ENCODE data around the gene AP1S1. TPM values are rescaled to one million over a fixed set of nuclear protein-coding genes. Genes with fewer than 3 reads are reported as not detected.

The AP1S1 gene
- total RNA-seq, 1 experiment from 2014 or later, result 89.2 TPM

DNA sequence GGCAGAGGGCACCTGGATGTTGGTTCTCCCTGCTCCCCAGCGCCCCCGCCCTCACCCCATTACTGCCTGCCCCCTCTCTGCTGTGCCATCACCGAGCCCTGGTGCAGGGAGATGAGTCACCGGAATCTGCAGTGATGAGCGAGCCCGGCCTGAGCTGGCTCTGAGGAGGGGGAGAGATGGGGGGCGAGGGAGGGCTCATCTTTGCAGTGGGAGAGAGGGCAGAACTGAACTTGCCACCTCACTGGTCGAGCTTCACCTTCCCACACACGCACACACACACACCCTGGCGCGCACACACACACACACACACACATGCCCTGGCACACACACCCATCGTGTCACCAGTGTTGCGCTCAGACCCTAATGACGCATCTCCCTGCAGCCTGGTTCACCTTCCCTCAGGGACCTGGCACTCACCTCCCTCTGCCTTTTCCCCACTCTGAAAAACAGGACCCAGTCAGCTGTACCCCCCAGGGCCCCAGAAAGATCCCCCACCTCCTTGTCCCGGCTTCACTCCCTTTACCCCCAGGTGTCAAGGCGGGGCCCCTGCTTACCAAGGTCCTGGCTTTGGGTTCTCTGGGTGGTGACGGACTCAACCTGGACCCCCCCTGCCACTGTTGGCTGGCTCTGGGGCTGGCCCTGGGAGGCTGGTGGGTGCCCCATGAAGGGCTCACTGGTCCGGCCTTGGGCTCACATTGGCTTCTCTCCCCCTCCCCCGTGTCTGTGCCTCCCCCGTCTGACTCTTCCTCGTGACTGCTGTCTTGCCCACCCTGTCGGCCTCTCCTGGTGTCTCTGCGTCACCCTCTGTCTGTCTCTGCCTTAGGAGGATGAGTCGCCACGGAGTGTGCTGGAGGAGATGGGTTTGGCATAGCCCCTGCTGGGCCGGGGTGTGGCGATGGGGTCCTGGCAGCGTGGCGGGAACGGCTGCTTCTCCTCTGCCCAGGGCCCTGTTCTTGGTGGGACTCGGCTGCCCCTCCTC, 5.7 kb downstream of the AP1S1 start:
- no peak overlapping the region for H3K27ac ChIP-seq
- H3K4me1 ChIP-seq, result peaks cover 6% of the 10 kb centered on the region; the same call in 1 of the 2 replicates
- H3K36me3 ChIP-seq, result no peaks in the 10 kb centered on the region
- H3K4me3 ChIP-seq, result no peak overlapping the region
- no peaks in the 10 kb centered on the region for H3K27me3 ChIP-seq
- DNase-seq, result no peak
- no peaks in the 10 kb centered on the region for H3K9me3 ChIP-seq (replicated peaks)

DNA sequence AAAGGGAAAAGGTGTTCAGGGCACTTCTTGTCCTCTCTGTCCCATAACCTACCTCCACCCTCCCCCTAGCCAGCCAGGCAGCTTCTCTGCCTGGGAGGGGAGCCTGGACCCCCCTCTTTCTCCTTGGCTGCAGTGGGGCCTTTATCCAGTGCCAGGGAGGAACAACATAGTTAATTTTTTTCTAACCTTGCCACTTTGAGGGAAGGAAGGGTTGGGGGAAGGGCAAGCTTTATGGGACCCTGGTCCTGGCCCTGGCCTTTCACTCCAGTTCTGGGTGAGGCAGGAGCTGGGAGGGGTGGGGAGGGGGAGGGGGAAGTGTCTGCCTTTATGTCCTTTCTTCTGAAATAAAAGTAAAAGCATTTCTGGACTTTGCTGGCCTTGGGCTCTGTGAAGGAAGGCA, 6.6 kb downstream of the AP1S1 start:
- no peaks in the 10 kb centered on the region for H3K36me3 ChIP-seq
- no peak for DNase-seq
- no peaks in the 10 kb centered on the region for H3K9me3 ChIP-seq (replicated peaks)
- H3K27me3 ChIP-seq, result no peaks in the 10 kb centered on the region
- H3K27ac ChIP-seq, result no peak overlapping the region
- no peak overlapping the region for H3K4me3 ChIP-seq
- H3K4me1 ChIP-seq, result peaks cover 3% of the 10 kb centered on the region; the same call in 1 of the 2 replicates

DNA sequence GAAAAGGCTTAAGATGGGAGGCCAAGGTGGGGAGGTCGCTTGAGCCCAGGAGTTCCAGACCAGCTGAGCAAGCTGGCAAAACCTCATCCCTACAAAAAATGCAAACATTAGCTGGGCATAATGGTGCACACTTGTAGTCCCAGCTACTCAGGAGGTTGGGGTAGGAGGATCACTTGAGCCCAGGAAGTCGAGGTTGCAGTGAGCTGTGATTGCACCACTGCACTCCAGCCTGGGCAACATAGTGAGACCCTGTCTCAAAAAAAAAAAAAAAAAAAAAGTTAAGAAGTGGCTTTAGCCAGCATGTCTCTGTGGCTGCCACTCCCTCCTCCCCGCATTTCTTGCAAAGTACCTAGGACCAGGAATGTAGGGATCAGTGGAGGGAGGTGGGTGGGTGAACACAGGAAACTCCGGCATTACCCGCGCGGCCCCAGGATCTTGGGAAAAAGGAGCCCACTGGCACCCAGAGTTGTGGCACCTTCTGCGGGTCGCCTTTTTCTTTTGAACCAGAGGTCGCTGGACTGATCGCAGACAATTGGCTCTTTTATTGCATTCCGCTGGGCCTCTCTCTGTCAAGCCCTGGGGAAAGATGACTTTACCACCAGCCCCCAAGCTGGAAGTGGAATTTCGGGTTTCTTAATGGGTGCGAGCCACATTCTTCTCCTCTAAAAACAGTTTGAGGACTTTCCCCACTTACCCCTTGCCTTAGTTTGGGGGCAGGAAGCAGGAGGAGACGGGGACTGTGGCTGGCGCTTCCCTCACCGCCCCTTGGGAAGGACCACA, 7.6 kb downstream of the AP1S1 start:
- peak overlapping the region; percentile 33; the same call in 1 of the 2 replicates for H3K27ac ChIP-seq
- peaks cover 3% of the 10 kb centered on the region; the same call in 1 of the 2 replicates for H3K4me1 ChIP-seq
- no peaks in the 10 kb centered on the region for H3K36me3 ChIP-seq
- no peaks in the 10 kb centered on the region for H3K9me3 ChIP-seq (replicated peaks)
- DNase-seq, result no peak
- peak overlapping the region; percentile 60; the same call in 1 of the 2 replicates for H3K4me3 ChIP-seq
- no peaks in the 10 kb centered on the region for H3K27me3 ChIP-seq

DNA sequence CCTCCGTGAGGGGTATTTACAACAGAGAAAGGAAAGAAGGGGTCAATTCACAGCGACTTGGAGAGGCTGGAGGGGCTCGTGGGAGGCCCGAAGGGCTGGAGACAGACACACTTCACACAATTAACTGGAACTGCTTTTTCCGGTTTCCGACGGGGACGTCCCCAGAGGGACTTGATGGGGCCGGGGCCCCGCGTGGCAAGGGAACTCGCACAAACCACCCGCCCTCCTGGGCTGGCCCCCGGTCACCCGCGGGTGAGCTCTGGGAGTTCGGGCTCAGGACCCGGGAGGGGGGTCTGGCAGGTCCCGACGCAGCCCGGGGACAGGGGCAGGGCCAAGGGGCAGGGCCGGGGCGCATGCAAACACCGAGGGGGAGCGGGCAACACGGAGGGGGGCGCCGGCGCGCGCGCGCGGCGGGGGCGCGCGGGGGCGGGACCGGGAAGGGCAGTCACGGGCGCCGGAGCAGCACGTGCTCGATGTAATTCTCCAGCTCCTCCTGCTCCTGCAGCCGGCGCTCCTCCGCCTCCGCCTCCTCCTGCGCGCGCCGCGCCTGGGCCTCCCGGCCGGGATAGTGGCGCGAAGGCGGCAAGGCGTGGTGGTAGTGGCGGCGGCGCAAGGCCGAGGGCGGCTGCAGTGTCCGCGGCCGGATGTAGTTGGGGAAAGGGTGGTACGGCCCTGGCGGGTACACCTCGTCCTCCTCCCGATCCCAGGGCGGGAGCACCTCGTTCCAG, 8.4 kb downstream of the AP1S1 start:
- H3K36me3 ChIP-seq, result no peaks in the 10 kb centered on the region
- H3K4me3 ChIP-seq, result peak overlapping the region; percentile 60
- H3K27me3 ChIP-seq, result no peaks in the 10 kb centered on the region
- peaks cover 3% of the 10 kb centered on the region; the same call in 1 of the 2 replicates for H3K4me1 ChIP-seq
- H3K9me3 ChIP-seq (replicated peaks), result no peaks in the 10 kb centered on the region
- peak overlapping the region; percentile 33; the same call in 1 of the 2 replicates for H3K27ac ChIP-seq
- peak; percentile 68 to 69 for DNase-seq

DNA sequence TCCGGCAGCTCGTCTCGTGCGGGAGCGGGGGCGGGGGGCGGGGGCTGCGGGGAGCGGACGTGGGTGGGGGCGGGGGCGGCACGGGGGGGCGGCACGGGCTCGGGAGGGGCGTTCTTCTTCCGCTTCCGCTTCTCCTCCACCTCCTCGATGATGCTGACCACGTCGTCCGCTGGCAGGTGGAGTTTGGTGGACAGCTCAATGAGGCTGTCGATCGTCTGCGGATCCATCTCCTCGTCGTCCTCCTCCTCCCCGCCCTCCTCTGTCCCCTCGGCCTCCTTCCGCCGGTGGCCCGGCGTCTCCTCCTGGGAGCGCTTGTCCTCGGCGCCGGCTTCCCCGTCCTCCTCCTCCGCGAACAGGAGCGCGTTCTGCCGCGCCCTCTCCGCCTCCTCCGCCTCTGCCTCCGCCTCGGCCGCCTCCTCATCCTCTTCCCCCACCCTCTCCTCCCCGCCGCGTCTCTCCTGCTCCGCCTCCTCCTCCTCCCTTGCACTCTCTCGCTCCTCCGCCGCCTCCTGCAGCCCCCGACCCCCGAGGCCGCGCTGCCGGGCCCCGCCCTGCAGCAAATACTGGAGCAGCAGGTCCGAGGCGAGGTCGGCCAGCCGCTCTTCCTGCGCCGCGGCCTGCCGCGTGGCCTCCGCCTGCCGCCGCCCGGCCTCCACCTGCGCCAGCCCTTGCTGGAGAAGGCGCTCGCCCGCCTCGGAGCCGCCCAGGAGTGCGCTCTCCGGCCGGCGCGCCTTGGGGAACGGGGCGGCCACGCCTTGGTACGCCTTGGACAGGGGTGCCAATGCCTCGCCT, 9.2 kb downstream of the AP1S1 start:
- H3K27me3 ChIP-seq, result no peaks in the 10 kb centered on the region
- H3K27ac ChIP-seq, result no peak overlapping the region
- peak overlapping the region; percentile 60 for H3K4me3 ChIP-seq
- peak; percentile 29 to 30 for DNase-seq
- H3K36me3 ChIP-seq, result no peaks in the 10 kb centered on the region
- no peaks in the 10 kb centered on the region for H3K9me3 ChIP-seq (replicated peaks)
- peaks cover 3% of the 10 kb centered on the region; the same call in 1 of the 2 replicates for H3K4me1 ChIP-seq

DNA sequence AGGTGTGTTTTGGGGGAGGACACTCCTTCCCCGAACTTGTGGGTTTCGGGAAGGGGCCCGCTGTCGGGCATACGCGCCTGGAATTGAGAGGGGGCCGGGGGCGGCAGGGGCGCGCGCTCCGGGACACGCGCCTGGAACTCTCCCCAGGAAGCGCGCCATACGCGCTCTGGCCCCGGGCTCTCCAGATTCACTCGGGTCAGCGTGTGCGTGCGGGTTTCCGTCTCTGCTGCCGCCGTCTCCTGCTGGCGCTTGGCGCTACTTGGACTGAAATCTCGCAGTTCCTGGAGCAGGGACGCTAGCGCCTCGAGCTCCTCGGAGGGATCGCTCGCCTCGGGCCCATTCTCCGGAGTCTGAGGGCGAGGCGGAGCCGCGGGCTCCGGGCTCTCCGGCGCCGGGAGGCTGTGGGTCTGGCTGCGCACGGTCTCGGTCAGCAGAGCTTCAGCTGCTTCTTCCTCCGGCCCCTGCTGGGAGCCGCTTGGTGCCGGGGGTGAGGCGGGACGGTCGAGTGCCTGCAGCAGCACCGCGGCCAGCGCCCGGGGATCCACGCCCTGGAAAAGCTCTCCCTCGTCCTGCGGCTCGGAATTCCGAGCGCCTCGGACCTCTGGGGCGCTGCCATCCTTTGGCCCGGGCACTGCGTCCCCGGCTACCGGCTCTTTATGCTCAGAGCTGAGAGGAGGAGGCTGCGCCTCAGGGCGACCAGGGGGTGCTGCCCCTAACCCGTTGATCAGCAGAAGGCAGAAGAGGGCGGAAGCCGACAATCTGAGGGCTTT, 10.0 kb downstream of the AP1S1 start:
- H3K36me3 ChIP-seq, result no peaks in the 10 kb centered on the region
- no peak overlapping the region for H3K27ac ChIP-seq
- H3K27me3 ChIP-seq, result peaks cover 3% of the 10 kb centered on the region; the same call in 1 of the 2 replicates
- DNase-seq, result no peak
- no peaks in the 10 kb centered on the region for H3K9me3 ChIP-seq (replicated peaks)
- no peak overlapping the region for H3K4me3 ChIP-seq
- H3K4me1 ChIP-seq, result peaks cover 3% of the 10 kb centered on the region; the same call in 1 of the 2 replicates

DNA sequence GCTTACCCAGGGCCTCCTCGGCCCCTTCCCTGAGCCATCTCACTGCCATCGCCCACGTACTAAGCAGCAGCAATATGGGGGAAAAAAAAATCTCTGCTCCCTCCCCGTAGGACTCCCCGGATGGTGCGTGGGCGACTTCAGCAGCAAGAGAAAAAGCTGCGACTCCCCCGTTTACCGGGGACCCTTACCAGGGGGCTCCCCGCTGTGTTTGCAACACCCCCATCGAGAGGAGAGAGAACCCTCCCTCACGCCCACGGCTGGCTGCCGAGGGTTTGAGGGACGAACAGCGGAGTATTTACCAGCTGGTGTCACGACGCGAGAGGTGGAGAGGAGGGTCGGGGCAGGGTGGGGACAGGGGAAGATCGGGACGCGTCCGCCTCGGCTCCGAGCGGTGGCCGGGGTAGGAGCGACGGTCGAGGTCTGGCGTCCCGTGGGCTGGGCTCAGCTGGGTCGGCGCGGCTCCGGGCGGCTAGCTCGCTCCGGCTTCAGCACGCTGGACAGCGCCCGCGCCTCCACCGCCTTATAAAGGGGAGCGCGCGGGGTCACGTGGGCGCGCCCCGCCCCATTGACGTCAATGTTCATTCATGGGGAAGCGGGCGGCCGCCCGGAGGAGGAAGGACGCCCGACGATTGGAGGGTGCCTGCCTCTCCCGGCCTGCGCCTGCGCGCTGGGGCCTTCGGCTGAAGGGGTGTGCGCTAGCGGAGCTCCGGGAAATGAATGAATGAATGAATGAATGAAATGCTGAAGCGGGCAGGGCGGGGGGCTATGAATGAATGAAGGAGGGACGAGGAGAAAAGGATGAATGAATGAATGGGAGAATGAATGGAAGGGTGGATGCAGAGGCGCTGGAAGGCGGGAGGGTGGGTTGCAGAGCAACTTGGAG, 11.0 kb downstream of the AP1S1 start, which contains the start of gene VGF:
Gene VGF, minus strand, starts transcription at position 495 of the 883 bp plus-strand sequence. CDS start 726 bp downstream, outside the sequence.
- Histone ChIP-seq H3K4me1 (peaks cover 3% of the 10 kb centered on the region; the same call in 1 of the 2 replicates), H3K9me3 (replicated peaks) (no peaks in the 10 kb centered on the region), H3K27ac (no peak within 1 kb of the TSS), H3K27me3 (peaks cover 10% of the 10 kb centered on the region), H3K4me3 (peak within 1 kb of the TSS; percentile 14), H3K36me3 (no peaks in the 10 kb centered on the region)
- peak; percentile 94 to 96 for DNase-seq

DNA sequence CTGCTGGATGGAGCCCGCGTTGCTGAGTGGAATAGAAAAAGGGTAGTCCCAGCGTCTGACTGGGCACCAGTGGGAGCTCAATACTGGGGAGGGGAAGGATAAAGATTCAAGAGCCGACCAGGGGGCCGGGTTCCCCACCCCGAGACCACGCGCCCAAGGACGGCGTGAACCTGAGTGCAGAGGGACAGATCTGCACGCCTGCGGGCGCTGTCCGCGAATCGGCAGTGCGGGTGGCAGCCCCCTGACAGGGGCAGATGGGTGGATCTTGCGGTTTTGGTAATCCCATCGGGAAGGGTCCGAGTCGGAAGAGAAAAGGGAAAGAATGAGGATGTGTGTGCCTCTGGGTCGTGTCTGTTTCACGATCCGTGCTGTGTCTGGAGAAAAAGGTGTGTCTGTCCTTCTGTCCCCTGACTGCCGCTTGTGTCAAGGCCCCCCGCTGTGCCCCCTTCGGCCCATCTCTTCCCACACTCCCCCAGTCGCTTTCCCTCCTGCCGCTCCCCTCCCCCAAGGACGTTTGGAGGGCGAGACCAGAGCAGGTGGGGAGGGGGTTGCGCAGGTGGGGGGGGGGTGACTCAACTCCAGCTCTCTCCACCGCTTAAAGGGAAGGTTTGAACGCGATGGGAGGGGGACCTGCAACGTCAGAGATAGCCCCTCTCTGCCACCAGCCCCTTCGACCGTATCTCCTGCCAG, 11.8 kb downstream of the AP1S1 start:
- Histone ChIP-seq H3K36me3 (no peaks in the 10 kb centered on the region), H3K27me3 (peaks cover 16% of the 10 kb centered on the region), H3K27ac (no peak overlapping the region), H3K4me3 (peak overlapping the region; percentile 14), H3K9me3 (replicated peaks) (no peaks in the 10 kb centered on the region), H3K4me1 (peaks cover 3% of the 10 kb centered on the region; the same call in 1 of the 2 replicates)
- no peak for DNase-seq

DNA sequence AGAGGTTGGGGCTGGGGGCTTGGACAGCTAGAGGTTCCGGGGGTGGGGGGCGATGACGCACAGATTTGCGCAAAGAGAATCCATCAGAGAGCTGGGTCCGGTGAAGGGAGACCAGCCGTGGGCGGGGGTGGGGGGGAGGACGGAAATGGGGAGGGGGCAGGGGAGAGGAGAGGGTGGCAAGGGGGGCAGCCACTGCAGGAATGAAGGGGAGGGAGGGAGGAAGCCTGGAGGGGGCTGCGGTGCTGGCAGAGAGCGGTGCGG, 12.3 kb downstream of the AP1S1 start:
- DNase-seq, result no peak
- H3K4me1 ChIP-seq, result peaks cover 3% of the 10 kb centered on the region; the same call in 1 of the 2 replicates
- no peaks in the 10 kb centered on the region for H3K36me3 ChIP-seq
- no peaks in the 10 kb centered on the region for H3K9me3 ChIP-seq (replicated peaks)
- H3K27me3 ChIP-seq, result peaks cover 17% of the 10 kb centered on the region
- no peak overlapping the region for H3K4me3 ChIP-seq
- no peak overlapping the region for H3K27ac ChIP-seq

DNA sequence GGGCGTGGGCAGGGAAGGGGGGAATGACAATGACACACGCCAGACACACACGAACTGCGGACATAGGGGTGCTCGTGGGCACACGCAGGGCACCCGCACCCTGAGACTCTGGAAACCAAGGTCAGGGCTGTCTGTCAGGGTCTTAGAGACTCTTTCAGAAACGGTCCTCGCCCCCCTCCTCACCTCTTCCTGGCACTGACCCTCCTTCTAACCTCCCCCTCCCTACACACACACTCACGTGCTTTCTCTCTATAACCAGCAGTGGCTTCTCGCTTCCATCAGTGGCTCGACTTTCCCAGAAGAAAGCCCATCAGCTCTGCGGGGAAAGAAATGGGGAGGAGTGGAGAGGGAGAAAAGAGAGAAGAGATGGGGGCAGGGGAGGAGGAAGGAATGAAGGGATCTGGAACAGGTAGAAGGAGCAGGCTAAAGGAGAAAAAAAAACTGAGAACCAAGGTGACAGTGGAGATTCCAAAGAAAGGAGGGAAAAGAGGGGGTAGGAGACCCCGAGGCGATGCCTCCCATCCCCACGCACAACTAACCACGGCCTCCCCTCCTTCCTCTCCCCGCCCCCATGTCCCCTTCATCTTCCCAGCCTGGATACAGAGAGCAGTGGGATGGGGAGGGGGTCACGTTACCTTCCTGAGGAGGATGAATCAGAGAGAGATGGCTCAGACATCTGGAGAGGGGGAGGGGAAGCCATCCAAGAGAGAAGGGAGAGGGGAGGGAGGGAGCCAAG, 12.8 kb downstream of the AP1S1 start:
- no peak for DNase-seq
- no peak overlapping the region for H3K4me3 ChIP-seq
- H3K27me3 ChIP-seq, result peaks cover 21% of the 10 kb centered on the region
- H3K36me3 ChIP-seq, result no peaks in the 10 kb centered on the region
- peaks cover 3% of the 10 kb centered on the region; the same call in 1 of the 2 replicates for H3K4me1 ChIP-seq
- H3K9me3 ChIP-seq (replicated peaks), result no peaks in the 10 kb centered on the region
- H3K27ac ChIP-seq, result no peak overlapping the region

DNA sequence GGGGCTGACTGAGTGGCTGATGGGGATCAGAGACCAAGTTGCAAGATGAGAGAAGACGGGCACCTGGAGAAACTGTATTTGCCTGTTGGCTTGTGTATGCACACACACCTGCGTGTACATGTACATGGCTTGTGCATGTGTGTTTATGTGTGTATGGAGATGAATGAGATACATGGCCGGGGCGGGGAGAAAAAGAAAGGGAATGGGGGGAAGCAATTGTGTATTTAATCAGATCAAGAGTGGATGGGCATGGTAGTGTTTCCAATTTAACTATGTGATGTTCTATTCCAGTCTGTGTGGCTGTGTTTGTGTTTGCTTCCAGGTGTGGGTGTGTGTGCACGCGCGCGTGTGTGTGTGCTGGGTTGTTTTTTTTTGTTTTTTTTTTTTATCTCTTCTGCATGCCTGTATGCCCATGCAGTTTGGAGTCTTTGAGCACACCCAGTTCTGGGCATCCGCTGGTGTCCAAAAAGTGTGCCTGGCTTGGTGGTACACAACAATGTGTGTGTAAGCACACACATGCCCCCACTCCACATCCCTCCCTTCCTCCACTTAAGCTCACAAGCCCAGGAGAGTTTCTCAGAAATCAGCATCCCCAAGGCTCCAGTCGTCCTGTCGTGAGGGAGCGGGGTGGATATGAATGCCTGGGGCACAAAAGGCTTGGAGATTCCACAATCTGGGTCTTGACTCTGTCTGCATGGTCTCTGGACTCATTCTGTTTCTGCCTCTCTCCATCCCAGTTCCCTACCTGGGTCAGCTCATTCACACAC, 13.6 kb downstream of the AP1S1 start:
- no peaks in the 10 kb centered on the region; the same call in 1 of the 2 replicates for H3K4me1 ChIP-seq
- H3K4me3 ChIP-seq, result no peak overlapping the region
- no peak for DNase-seq
- H3K27me3 ChIP-seq, result peaks cover 25% of the 10 kb centered on the region
- H3K36me3 ChIP-seq, result no peaks in the 10 kb centered on the region
- H3K9me3 ChIP-seq (replicated peaks), result no peaks in the 10 kb centered on the region
- H3K27ac ChIP-seq, result no peak overlapping the region
